Upper lobe of left lung (tissue), 6 donors: ENCODE data around the gene RWDD1. TPM values are rescaled to one million over a fixed set of nuclear protein-coding genes. Genes with fewer than 3 reads are reported as not detected.
A peak's percentile ranks its signal among the peaks of the same experiment; 100 is the strongest.

Source experiments
- ATAC-seq, 2 donors: fragments of 200-7000 bp; cut with Tn5 transposase; one replicate each; pipeline ENCODE4 v1.9.1; 2022; ENCODE audit warnings: mild to moderate bottlenecking in 2 of 2, moderate library complexity in 2 of 2; ENCODE audit not compliant: low FRiP score in 2 of 2
- DNase-seq, 2 donors: peaks; one replicate each; pipeline ENCODE4 v3.0.0-alpha.2; 2019 to 2020
- H3K27ac ChIP-seq, 4 donors: fragments of 200-600 bp; sonication (generic); one replicate each; pipeline ENCODE4 v1.5.1; 2016 to 2019
- H3K27me3 ChIP-seq, 4 donors: fragments of 200-600 bp; sonication (generic); one replicate each; pipeline ENCODE4 v1.5.1; 2017 to 2019
- H3K36me3 ChIP-seq, 4 donors: fragments of 200-600 bp; sonication (generic); one replicate each; pipeline ENCODE4 v1.5.1; 2016 to 2019
- H3K4me1 ChIP-seq, 4 donors: fragments of 200-600 bp; sonication (generic); one replicate each; pipeline ENCODE4 v1.5.1; 2018 to 2019
- H3K4me3 ChIP-seq, 4 donors: fragments of 200-600 bp; sonication (generic); one replicate each; pipeline ENCODE4 v1.5.1; 2017 to 2019; ENCODE audit warnings: mild to moderate bottlenecking in 2 of 4, moderate library complexity in 1 of 4
- H3K9me3 ChIP-seq, 4 donors: fragments of 200-600 bp; sonication (generic); one replicate each; pipeline ENCODE4 v1.5.1; 2018 to 2019
- CTCF ChIP-seq, 6 experiments: fragments of 450-650 bp in 4 of 6; fragments of 200-600 bp in 2 of 6; sonication (generic) in 2 of 6; IDR thresholded peaks; one replicate each; pipeline ENCODE4 v1.5.1; 2016 to 2019; ENCODE audit warnings: antibody characterized with exemption in 6 of 6
- EP300 ChIP-seq, 4 donors: sonication (generic); formaldehyde crosslinking; IDR thresholded peaks; one replicate each; pipeline ENCODE4 v1.5.1; 2017; ENCODE audit warnings: antibody characterized with exemption in 4 of 4, control low read depth in 2 of 4
- POLR2A ChIP-seq, 4 donors: fragments of 450-650 bp; IDR thresholded peaks; one replicate each; pipeline ENCODE4 v1.5.1; 2016 to 2017; ENCODE audit warnings: antibody characterized with exemption in 4 of 4, mild to moderate bottlenecking in 2 of 4
- POLR2AphosphoS5 ChIP-seq, 2 donors: sonication (generic); formaldehyde crosslinking; IDR thresholded peaks; one replicate each; pipeline ENCODE4 v1.5.1; 2017; ENCODE audit warnings: antibody characterized with exemption in 2 of 2
- WGBS, 2 donors: methylation state at CpG; one replicate each; pipeline ENCODE4 v1.1.5; 2017 to 2018; 5-methylcytosine and 5-hydroxymethylcytosine counted together
- total RNA-seq, 6 donors: library from RNA; depleted of rRNA in 4 of 6; stranded (reverse); fragments of >200 nt in 4 of 6; gene quantifications; one replicate each; pipeline versions ENCODE4 v1.1.0 to v1.2.1, GENCODE V29; 2016 to 2021
- donor health status: DM: no; HTN: no; CAD: no; lungs with moderate emphysema.
- donor health status: DM: no; HTN: yes; CAD: no; lungs with severe emphysema.

RWDD1 gene
- total RNA-seq, 6 donors from 2014 or later = 11.5 to 35.1 (median 30.9) TPM

- H3K4me3 ChIP-seq = no peak overlapping the region
- H3K27me3 ChIP-seq = no peaks in the 10 kb centered on the region
- no peaks in the 10 kb centered on the region for H3K9me3 ChIP-seq
- no peak for TF ChIP-seq POLR2AphosphoS5 (IDR thresholded peaks at IDR 0.05)
- TF ChIP-seq CTCF (IDR thresholded peaks at IDR 0.05) = no peak
- no peak for TF ChIP-seq EP300 (IDR thresholded peaks at IDR 0.05)
- TF ChIP-seq POLR2A (IDR thresholded peaks at IDR 0.05) = no peak
- peaks cover 0 to 2% (median 0%) of the 10 kb centered on the region in 4 donors for H3K36me3 ChIP-seq
- DNase-seq (no peak), ATAC-seq (no peak)
- WGBS, 2 donors = 92 to 94% methylated on average over 4 of the region's 4 CpGs
- no peaks in the 10 kb centered on the region for H3K4me1 ChIP-seq
- no peak overlapping the region for H3K27ac ChIP-seq
Measured at GRCh38 chr6:116605935-116606334, 34.6 kb downstream of the RWDD1 start.

- DNase-seq (no peak), ATAC-seq (no peak)
- Histone ChIP-seq H3K27me3 (no peaks in the 10 kb centered on the region), H3K27ac (no peak overlapping the region), H3K4me3 (no peak overlapping the region), H3K4me1 (peaks cover 0 to 6% (median 4%) of the 10 kb centered on the region in 4 donors), H3K36me3 (no peaks in the 10 kb centered on the region), H3K9me3 (no peaks in the 10 kb centered on the region)
- WGBS, 2 donors = 82 to 86% methylated on average over 4 of the region's 4 CpGs
- TF ChIP-seq CTCF (IDR thresholded peaks at IDR 0.05) (no peak), EP300 (IDR thresholded peaks at IDR 0.05) (no peak), POLR2AphosphoS5 (IDR thresholded peaks at IDR 0.05) (no peak), POLR2A (IDR thresholded peaks at IDR 0.05) (no peak)
Measured at GRCh38 chr6:116611056-116611455, 39.8 kb downstream of the RWDD1 start.

GRCh38 chr6:116615937-116616736 is 44.8 kb downstream of the RWDD1 start, which contains the start of gene RSPH4A:
Gene RSPH4A (plus strand): TSS chr6:116616479. CDS start chr6:116616624, 145 bp downstream.
- H3K36me3 ChIP-seq = no peaks in the 10 kb centered on the region
- no peaks in the 10 kb centered on the region for H3K9me3 ChIP-seq
- H3K4me1 ChIP-seq = peaks cover 6 to 13% (median 13%) of the 10 kb centered on the region in 4 donors
- peak within 1 kb of the TSS in 1 of 4 donors; percentile 21 for H3K27ac ChIP-seq
- ATAC-seq (peak; percentile 97 to 99), DNase-seq (peak in 1 of 2 donors; percentile 92)
- WGBS, 2 donors = 1% methylated on average over 24 to 29 of the region's 29 CpGs
- TF ChIP-seq POLR2A (IDR thresholded peaks at IDR 0.05) (peak in 1 of 4 donors; percentile 27), CTCF (IDR thresholded peaks at IDR 0.05) (peak in 1 of 6 experiments; percentile 10), POLR2AphosphoS5 (IDR thresholded peaks at IDR 0.05) (no peak), EP300 (IDR thresholded peaks at IDR 0.05) (no peak)
- H3K27me3 ChIP-seq = no peaks in the 10 kb centered on the region
- peak within 1 kb of the TSS; percentile 26 to 64 (median 50) for H3K4me3 ChIP-seq

GRCh38 chr6:116616737-116617053 is 45.4 kb downstream of the RWDD1 start:
- DNase-seq (peak in 1 of 2 donors; percentile 42), ATAC-seq (peak; percentile 28 to 34)
- Histone ChIP-seq H3K9me3 (no peaks in the 10 kb centered on the region), H3K4me3 (peak overlapping the region in 3 of 4 donors; percentile 40 to 64 (median 61)), H3K27me3 (no peaks in the 10 kb centered on the region), H3K4me1 (peaks cover 6 to 13% (median 13%) of the 10 kb centered on the region in 4 donors), H3K27ac (no peak overlapping the region), H3K36me3 (no peaks in the 10 kb centered on the region)
- 0 to 3% methylated on average over 6 to 16 of the region's 16 CpGs for WGBS, 2 donors
- no peak for TF ChIP-seq POLR2A (IDR thresholded peaks at IDR 0.05)

GRCh38 chr6:116624036-116624805 is 52.9 kb downstream of the RWDD1 start:
- 81 to 83% methylated on average over 3 of the region's 3 CpGs for WGBS, 2 donors
- TF ChIP-seq CTCF (IDR thresholded peaks at IDR 0.05) (no peak), POLR2A (IDR thresholded peaks at IDR 0.05) (no peak), EP300 (IDR thresholded peaks at IDR 0.05) (no peak), POLR2AphosphoS5 (IDR thresholded peaks at IDR 0.05) (no peak)

More at GRCh38 chr6:116624036-116624805, 52.9 kb downstream of the RWDD1 start:
- ATAC-seq (no peak), DNase-seq (no peak)
- Histone ChIP-seq H3K4me1 (no peaks in the 10 kb centered on the region), H3K9me3 (no peaks in the 10 kb centered on the region), H3K4me3 (no peak overlapping the region), H3K36me3 (no peaks in the 10 kb centered on the region), H3K27ac (no peak overlapping the region), H3K27me3 (no peaks in the 10 kb centered on the region)
